Stimulated activated CD8-positive, alpha-beta memory T cell treated with anti-CD3 and anti-CD28 coated beads, Interleukin-7, amount 100 ng/mL, for 1 hour (primary cell): ENCODE results near the gene IGDCC3.
"Not testable (repeated sequence)": the region's sequence is repeated elsewhere in the genome, so short reads cannot be mapped to it uniquely, and the experiment has no call there.

Experiments
- DNase-seq, 2 donors: peaks; one replicate each; pipeline ENCODE4 v3.0.0-alpha.2; 2020; ENCODE audit warnings: low read depth in 2 of 2

Gene IGDCC3

DNA sequence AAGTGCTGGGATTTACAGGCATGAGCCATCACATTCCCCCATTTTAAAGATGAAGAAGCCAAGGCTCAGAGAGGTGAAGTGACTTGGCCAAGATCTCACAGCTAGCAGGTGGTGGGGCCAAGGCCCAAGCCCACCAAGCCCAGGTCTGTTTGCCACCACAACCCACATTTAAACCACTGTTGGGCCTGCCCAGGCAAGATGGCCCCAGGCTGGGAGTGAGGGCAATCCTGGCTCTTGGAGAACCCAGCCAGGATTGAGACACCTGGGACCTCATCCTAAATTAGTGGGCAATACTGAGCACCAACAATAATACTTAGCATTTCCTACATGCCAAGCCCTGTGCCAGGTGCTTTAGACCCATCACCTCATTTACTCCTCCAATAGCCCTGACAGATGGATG, 6.9 kb downstream of the IGDCC3 start:
- no peak for DNase-seq

- DNase-seq = no peak
These were observed 8.2 kb downstream of the IGDCC3 start for GRCh38 chr15:65369651-65370050.

- DNase-seq = no peak
These were observed 8.6 kb downstream of the IGDCC3 start for GRCh38 chr15:65369212-65369547.

DNA sequence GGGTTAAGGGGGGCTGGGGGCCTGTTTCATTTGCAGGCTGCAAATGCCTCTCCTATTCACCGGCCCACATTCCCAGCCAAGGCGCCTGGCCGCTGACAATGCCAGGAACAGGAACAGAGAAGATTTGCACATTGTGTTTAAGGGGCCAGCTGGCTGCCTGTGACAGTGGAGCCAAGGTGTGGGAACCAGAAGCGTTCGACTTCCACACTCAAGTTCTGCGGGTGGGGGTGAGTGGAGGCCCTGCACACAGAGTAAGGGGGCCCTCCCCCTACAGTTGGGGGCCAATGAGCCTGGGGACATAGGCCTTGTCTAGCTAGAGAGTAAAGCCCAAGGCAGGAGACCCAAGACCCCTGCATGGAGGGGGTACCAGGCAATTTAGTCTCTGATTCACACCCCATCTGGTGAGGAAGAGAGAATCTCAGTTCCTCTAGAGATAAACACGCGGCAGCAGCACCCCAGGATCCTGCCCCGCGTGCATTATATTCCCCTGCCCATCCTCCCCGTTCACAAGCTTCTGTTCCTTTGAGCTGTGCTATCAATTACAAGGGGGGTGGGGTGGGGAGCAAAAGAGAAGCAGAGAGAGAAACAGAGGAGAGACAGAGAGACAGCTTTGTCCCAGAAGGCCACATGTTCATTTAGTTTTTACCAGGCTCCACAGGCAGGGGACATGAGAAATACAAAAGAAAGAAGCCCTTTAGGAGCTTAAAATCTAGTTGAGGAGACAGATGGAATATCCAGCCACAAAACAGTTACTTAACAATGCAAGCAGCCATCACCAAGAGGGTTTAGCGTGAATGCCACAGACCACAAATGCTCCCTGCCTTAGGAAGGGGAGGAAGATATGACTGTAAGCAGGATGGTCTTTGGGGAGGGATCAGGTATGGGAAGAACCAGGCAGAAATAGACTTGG, 9.2 kb downstream of the IGDCC3 start:
- DNase-seq = no peak

DNA sequence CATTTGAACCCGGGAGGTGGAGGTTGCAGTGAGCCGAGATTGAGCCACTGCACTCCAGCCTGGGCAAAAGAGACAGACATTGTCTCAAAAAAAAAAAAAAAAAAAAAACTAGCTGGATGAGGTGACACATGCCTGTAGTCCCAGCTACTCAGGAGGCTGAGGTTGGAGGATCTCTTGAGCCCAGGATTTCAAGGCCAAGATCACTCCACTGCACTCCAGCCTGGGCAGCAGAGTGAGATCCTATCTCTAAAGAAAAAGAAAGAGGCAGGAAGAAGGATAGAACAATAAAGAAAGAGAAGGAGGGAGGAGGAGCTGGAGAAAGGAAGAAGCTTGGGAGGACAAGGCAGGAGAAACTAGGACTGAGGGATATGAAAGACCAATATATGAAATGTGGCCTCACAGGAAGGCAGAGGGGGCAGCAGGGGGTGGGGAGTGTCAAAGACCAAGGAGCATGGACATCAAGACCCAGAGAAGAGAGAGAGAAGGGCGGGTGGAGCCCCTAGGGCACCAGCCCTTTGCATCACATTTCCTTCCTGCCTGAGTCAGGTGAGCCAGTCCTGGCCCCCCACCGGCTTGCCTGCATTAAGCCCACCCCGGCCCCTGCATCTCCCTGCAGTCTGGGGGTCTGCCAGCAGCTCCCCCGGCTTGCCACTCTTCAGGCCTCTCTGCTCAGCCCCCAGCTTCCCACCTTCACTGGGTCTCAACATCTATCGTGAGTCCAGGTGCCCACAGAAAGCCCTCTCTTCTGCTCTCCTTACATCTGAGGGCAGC, 11.5 kb downstream of the IGDCC3 start:
- no peak for DNase-seq

GRCh38 chr15:65365229-65365628, 12.6 kb downstream of the IGDCC3 start:
- no peak for DNase-seq

GRCh38 chr15:65363766-65364165, 14.0 kb downstream of the IGDCC3 start:
- DNase-seq = no peak

GRCh38 chr15:65363306-65363705, 14.5 kb downstream of the IGDCC3 start:
- DNase-seq = no peak

- no peak for DNase-seq
These were observed 15.3 kb downstream of the IGDCC3 start for GRCh38 chr15:65362491-65362890.

- no peak for DNase-seq
These were observed 15.9 kb downstream of the IGDCC3 start for GRCh38 chr15:65361708-65362459.

DNA sequence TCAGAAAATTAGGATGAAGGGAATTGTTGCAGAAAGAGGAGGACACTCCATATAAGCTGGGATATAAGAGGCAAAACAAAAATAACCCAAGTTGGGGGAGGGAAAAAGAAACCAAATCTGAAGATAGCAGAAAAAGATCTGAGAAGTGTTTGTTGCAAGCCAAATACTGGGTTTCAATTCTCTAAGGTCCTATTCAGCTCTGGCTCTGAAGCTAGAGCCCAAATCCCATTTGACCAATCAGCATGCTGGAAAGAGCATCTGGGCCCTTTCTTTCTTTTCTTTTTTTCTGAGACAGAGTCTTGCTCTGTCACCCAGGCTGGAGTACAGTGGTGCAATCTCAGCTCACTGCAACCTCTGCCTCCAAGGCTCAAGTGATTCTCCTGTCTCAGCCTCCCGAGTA, 17.3 kb downstream of the IGDCC3 start:
- no peak for DNase-seq

DNA sequence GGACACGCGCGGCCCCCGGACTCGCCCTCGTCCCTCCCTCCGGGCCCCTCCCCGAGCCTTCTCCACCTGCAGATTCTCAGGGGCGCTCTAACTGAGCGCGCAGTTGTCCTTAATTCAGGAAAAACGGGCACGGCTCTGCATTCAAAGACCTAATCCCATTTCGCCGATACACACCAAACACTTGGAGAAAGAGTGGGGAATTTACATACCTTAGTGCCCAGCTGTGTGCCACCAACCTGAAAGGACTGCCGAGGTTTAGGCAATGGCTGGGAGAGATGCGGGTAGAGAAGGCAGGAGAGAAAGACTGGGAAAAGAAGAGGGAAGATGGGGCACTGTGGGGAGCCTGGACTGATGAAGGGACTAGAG, 21.8 kb downstream of the IGDCC3 start:
- DNase-seq = no peak

DNA sequence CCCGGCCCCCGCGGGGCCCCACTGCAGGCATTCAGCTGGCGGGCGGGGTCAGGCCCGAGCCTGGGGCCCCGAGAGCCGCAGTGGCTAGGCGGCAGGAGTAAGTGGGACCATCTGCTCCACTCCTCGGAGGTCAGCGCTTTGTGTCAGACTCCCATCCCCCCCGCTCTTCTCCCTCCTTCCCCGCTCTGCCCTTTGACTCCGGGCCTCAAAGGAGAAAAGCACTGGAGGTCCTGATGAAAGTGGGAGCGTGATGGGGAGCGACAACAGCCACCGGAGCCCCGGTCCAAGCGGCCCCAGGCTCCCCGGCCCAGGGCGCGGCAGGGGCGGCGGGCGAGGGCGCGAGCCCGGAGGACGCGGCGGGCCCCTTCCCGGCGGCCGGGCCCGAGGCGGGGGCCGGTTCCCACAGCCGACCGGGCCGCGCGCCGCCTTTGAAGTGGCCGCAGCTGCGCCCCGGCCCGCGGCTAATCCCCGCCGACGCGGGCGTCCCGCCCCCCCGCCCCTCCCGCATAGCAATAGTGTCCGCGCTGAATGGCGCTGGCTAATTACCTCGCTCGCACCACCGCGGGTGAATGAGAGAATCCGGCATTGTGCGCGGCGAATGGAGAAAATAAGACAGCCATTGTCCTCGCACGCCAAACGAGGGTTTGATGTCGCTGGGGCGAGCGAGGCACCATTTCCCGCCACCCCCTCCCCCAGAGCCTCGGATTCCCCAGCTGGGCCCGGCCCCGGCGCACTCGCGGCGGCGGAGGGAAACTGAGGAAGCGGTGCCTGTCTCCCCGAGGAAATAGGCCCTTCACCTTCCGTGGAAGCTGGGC, 22.4 kb downstream of the IGDCC3 start:
- DNase-seq = no peak

GRCh38 chr15:65354835-65355172, 23.0 kb downstream of the IGDCC3 start:
- DNase-seq = no peak

- not testable (repeated sequence) for DNase-seq
These were observed 25.8 kb downstream of the IGDCC3 start for GRCh38 chr15:65351972-65352371.

GRCh38 chr15:65349338-65349737, 28.5 kb downstream of the IGDCC3 start:
- DNase-seq = no peak

- DNase-seq = not testable (repeated sequence)
These were observed 30.0 kb downstream of the IGDCC3 start for GRCh38 chr15:65347756-65348155.

- DNase-seq = no peak
These were observed 30.8 kb downstream of the IGDCC3 start for GRCh38 chr15:65346856-65347598.

DNA sequence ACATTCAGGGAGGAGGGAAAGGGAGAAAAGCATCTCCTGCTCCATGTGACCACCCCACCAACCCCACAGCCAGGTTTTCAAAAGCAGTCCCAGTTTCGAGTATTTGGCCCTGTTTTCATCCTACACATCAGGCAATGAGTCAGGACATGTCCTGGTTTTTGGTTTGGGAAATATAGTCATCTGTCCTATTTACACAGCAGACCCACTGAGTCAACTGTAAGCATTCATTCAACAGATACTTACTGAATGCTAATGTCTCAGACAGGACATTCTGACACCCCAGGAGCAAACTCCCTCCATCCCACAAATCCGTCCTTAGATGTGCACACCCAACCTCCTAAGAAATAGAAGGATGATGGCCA, 32.9 kb downstream of the IGDCC3 start:
- no peak for DNase-seq

DNA sequence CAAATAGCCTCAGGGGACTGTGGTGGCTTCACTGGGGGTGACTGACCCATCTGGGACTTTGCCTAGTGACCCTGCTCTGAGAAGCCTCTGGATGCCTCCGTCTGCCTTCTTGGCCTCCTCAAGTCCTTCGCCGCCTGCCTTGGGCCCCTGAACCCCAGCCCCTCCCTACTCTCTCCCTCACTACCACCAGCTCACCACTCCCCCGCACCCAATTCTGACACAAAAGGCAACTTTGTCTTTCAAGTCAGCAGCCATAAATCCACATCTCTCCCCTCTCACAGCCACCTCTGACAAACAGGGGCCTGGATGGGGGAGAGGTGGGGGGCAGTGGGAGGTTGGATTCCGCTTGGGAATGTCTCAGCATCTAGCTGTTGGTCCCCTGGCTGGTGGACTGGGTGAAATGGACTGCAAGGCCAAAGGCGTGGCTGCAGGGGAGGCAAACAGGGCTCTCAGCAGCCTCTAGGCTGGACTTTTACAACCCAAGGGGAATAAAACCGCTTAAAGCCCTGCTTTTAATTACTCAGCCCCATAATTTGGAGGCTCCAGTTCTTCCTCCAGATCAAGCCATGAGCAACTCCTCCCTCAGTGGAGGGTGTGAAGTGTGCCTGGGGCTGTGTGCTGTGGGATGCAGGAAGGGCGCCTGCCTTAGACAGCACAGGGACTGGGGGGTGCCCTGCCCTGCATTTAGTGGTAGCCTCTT, 33.4 kb downstream of the IGDCC3 start:
- DNase-seq = no peak
